ENCODE measurements around the gene ITGA3.
A peak's percentile ranks its signal among the peaks of the same experiment; 100 is the strongest.

The ITGA3 gene

GRCh38 chr17:50050431-50051032 lies 5.4 kb upstream of the ITGA3 start:
- no CpG with 5 or more reads among the region's 12 CpGs for WGBS (ENCODE audit: extremely low coverage, insufficient coverage, low lambda C conversion rate)
- Histone ChIP-seq H4K5ac (ENCODE audit: low read length) (no peak overlapping the region), H3K27ac (ENCODE audit: low read depth, low read length) (no peak overlapping the region), H3K9ac (ENCODE audit: low read length) (no peak overlapping the region), H3K4me1 (ENCODE audit: control insufficient read depth, low read depth, low read length) (peaks cover 23% of the 10 kb centered on the region), H3K56ac (ENCODE audit: low read length) (peak overlapping the region; percentile 37), H3K79me2 (ENCODE audit: control insufficient read depth, insufficient read depth, low read length) (no peaks in the 10 kb centered on the region), H3K23ac (ENCODE audit: low read length) (no peak overlapping the region), H4K8ac (ENCODE audit: low read depth, low read length) (no peak overlapping the region), H3K79me1 (ENCODE audit: low read length) (no peaks in the 10 kb centered on the region), H3K4me2 (ENCODE audit: low read length) (no peak overlapping the region), H2BK5ac (ENCODE audit: low read length) (no peak overlapping the region), H3K4ac (ENCODE audit: low read depth, low read length) (no peak overlapping the region), H3K27me3 (ENCODE audit: insufficient read depth, low read length, poor library complexity) (no peaks in the 10 kb centered on the region), H2BK15ac (replicated peaks; ENCODE audit: low read depth) (no peak overlapping the region), H3K4me3 (ENCODE audit: low read length) (no peak overlapping the region), H3K36me3 (ENCODE audit: control insufficient read depth, insufficient read depth, low read length) (no peaks in the 10 kb centered on the region), H3K18ac (ENCODE audit: low read length) (no peak overlapping the region), H2AK5ac (ENCODE audit: low read length) (peak overlapping the region; percentile 90), H2BK120ac (ENCODE audit: low read depth, low read length) (peak overlapping the region; percentile 19)
- no peak for DNase-seq

- WGBS (ENCODE audit: extremely low coverage, insufficient coverage, low lambda C conversion rate), result no CpG with 5 or more reads among the region's 4 CpGs
- H4K5ac ChIP-seq (ENCODE audit: low read length), result no peak overlapping the region
- H3K18ac ChIP-seq (ENCODE audit: low read length), result peak overlapping the region; percentile 31
- peak overlapping the region; percentile 25 for H3K27ac ChIP-seq (ENCODE audit: low read depth, low read length)
- peak overlapping the region; percentile 52 for H2BK120ac ChIP-seq (ENCODE audit: low read depth, low read length)
- no peak overlapping the region for H3K23ac ChIP-seq (ENCODE audit: low read length)
- no peak overlapping the region for H2BK15ac ChIP-seq (replicated peaks; ENCODE audit: low read depth)
- H4K8ac ChIP-seq (ENCODE audit: low read depth, low read length), result no peak overlapping the region
- H3K4me2 ChIP-seq (ENCODE audit: low read length), result no peak overlapping the region
- H3K79me1 ChIP-seq (ENCODE audit: low read length), result no peaks in the 10 kb centered on the region
- H3K56ac ChIP-seq (ENCODE audit: low read length), result peak overlapping the region; percentile 11
- no peak overlapping the region for H3K4me3 ChIP-seq (ENCODE audit: low read length)
- no peaks in the 10 kb centered on the region for H3K36me3 ChIP-seq (ENCODE audit: control insufficient read depth, insufficient read depth, low read length)
- DNase-seq, result peak; percentile 92
- no peaks in the 10 kb centered on the region for H3K79me2 ChIP-seq (ENCODE audit: control insufficient read depth, insufficient read depth, low read length)
- H2AK5ac ChIP-seq (ENCODE audit: low read length), result peak overlapping the region; percentile 21
- no peak overlapping the region for H3K9ac ChIP-seq (ENCODE audit: low read length)
- H3K27me3 ChIP-seq (ENCODE audit: insufficient read depth, low read length, poor library complexity), result no peaks in the 10 kb centered on the region
- peak overlapping the region; percentile 82 for H3K4ac ChIP-seq (ENCODE audit: low read depth, low read length)
- H2BK5ac ChIP-seq (ENCODE audit: low read length), result no peak overlapping the region
- peaks cover 23% of the 10 kb centered on the region for H3K4me1 ChIP-seq (ENCODE audit: control insufficient read depth, low read depth, low read length)
These were observed 4.8 kb upstream of the ITGA3 start for GRCh38 chr17:50051082-50051576.

- Histone ChIP-seq H3K27ac (ENCODE audit: low read depth, low read length) (peak overlapping the region; percentile 25), H3K27me3 (ENCODE audit: insufficient read depth, low read length, poor library complexity) (no peaks in the 10 kb centered on the region)
These were observed 4.3 kb upstream of the ITGA3 start for GRCh38 chr17:50051606-50052005.

GRCh38 chr17:50052241-50052796 lies 3.6 kb upstream of the ITGA3 start:
- H2BK120ac ChIP-seq (ENCODE audit: low read depth, low read length), result no peak overlapping the region
- H3K79me1 ChIP-seq (ENCODE audit: low read length), result no peaks in the 10 kb centered on the region
- no peak overlapping the region for H3K9ac ChIP-seq (ENCODE audit: low read length)
- H3K18ac ChIP-seq (ENCODE audit: low read length), result no peak overlapping the region
- H2BK15ac ChIP-seq (replicated peaks; ENCODE audit: low read depth), result no peak overlapping the region
- no peak overlapping the region for H3K27ac ChIP-seq (ENCODE audit: low read depth, low read length)
- no peak overlapping the region for H3K4ac ChIP-seq (ENCODE audit: low read depth, low read length)
- no peak overlapping the region for H4K8ac ChIP-seq (ENCODE audit: low read depth, low read length)
- H3K4me3 ChIP-seq (ENCODE audit: low read length), result no peak overlapping the region
- H3K4me1 ChIP-seq (ENCODE audit: control insufficient read depth, low read depth, low read length), result peaks cover 27% of the 10 kb centered on the region
- no peak overlapping the region for H3K56ac ChIP-seq (ENCODE audit: low read length)
- H4K5ac ChIP-seq (ENCODE audit: low read length), result no peak overlapping the region
- H3K23ac ChIP-seq (ENCODE audit: low read length), result peak overlapping the region; percentile 76
- no peaks in the 10 kb centered on the region for H3K36me3 ChIP-seq (ENCODE audit: control insufficient read depth, insufficient read depth, low read length)
- no CpG with 5 or more reads among the region's 6 CpGs for WGBS (ENCODE audit: extremely low coverage, insufficient coverage, low lambda C conversion rate)
- no peaks in the 10 kb centered on the region for H3K27me3 ChIP-seq (ENCODE audit: insufficient read depth, low read length, poor library complexity)
- no peak for DNase-seq
- H2BK5ac ChIP-seq (ENCODE audit: low read length), result no peak overlapping the region
- no peaks in the 10 kb centered on the region for H3K79me2 ChIP-seq (ENCODE audit: control insufficient read depth, insufficient read depth, low read length)
- H3K4me2 ChIP-seq (ENCODE audit: low read length), result no peak overlapping the region
- no peak overlapping the region for H2AK5ac ChIP-seq (ENCODE audit: low read length)

More at GRCh38 chr17:50051606-50052005, 4.3 kb upstream of the ITGA3 start:
- Histone ChIP-seq H3K79me2 (ENCODE audit: control insufficient read depth, insufficient read depth, low read length) (no peaks in the 10 kb centered on the region), H3K79me1 (ENCODE audit: low read length) (no peaks in the 10 kb centered on the region), H2BK15ac (replicated peaks; ENCODE audit: low read depth) (no peak overlapping the region), H3K4ac (ENCODE audit: low read depth, low read length) (peak overlapping the region; percentile 82), H3K23ac (ENCODE audit: low read length) (no peak overlapping the region), H3K56ac (ENCODE audit: low read length) (peak overlapping the region; percentile 11), H2AK5ac (ENCODE audit: low read length) (peak overlapping the region; percentile 21), H2BK120ac (ENCODE audit: low read depth, low read length) (peak overlapping the region; percentile 52), H2BK5ac (ENCODE audit: low read length) (no peak overlapping the region), H3K4me3 (ENCODE audit: low read length) (no peak overlapping the region), H3K9ac (ENCODE audit: low read length) (no peak overlapping the region), H3K18ac (ENCODE audit: low read length) (peak overlapping the region; percentile 31), H3K4me1 (ENCODE audit: control insufficient read depth, low read depth, low read length) (peaks cover 23% of the 10 kb centered on the region), H4K5ac (ENCODE audit: low read length) (no peak overlapping the region), H3K4me2 (ENCODE audit: low read length) (no peak overlapping the region), H4K8ac (ENCODE audit: low read depth, low read length) (no peak overlapping the region), H3K36me3 (ENCODE audit: control insufficient read depth, insufficient read depth, low read length) (no peaks in the 10 kb centered on the region)
- WGBS (ENCODE audit: extremely low coverage, insufficient coverage, low lambda C conversion rate), result no CpG with 5 or more reads among the region's 2 CpGs
- DNase-seq, result no peak

GRCh38 chr17:50052822-50053653 lies 2.9 kb upstream of the ITGA3 start:
- H2BK15ac ChIP-seq (replicated peaks; ENCODE audit: low read depth), result no peak overlapping the region
- H3K23ac ChIP-seq (ENCODE audit: low read length), result peak overlapping the region; percentile 48
- WGBS (ENCODE audit: extremely low coverage, insufficient coverage, low lambda C conversion rate), result no CpG with 5 or more reads among the region's 7 CpGs
- H3K36me3 ChIP-seq (ENCODE audit: control insufficient read depth, insufficient read depth, low read length), result no peaks in the 10 kb centered on the region
- no peak overlapping the region for H4K8ac ChIP-seq (ENCODE audit: low read depth, low read length)
- H3K79me1 ChIP-seq (ENCODE audit: low read length), result no peaks in the 10 kb centered on the region
- H3K27ac ChIP-seq (ENCODE audit: low read depth, low read length), result peak overlapping the region; percentile 24
- H2AK5ac ChIP-seq (ENCODE audit: low read length), result no peak overlapping the region
- peak overlapping the region; percentile 44 for H3K56ac ChIP-seq (ENCODE audit: low read length)
- no peaks in the 10 kb centered on the region for H3K27me3 ChIP-seq (ENCODE audit: insufficient read depth, low read length, poor library complexity)
- no peak overlapping the region for H3K4me2 ChIP-seq (ENCODE audit: low read length)
- no peak for DNase-seq
- H3K4me1 ChIP-seq (ENCODE audit: control insufficient read depth, low read depth, low read length), result peaks cover 25% of the 10 kb centered on the region
- H3K9ac ChIP-seq (ENCODE audit: low read length), result no peak overlapping the region
- no peak overlapping the region for H3K4ac ChIP-seq (ENCODE audit: low read depth, low read length)
- no peak overlapping the region for H3K4me3 ChIP-seq (ENCODE audit: low read length)
- H3K79me2 ChIP-seq (ENCODE audit: control insufficient read depth, insufficient read depth, low read length), result no peaks in the 10 kb centered on the region
- H2BK120ac ChIP-seq (ENCODE audit: low read depth, low read length), result no peak overlapping the region
- no peak overlapping the region for H4K5ac ChIP-seq (ENCODE audit: low read length)
- H2BK5ac ChIP-seq (ENCODE audit: low read length), result no peak overlapping the region
- no peak overlapping the region for H3K18ac ChIP-seq (ENCODE audit: low read length)

Data from mesendoderm (in vitro differentiated cells).